Kidney (tissue), 14 donors: ENCODE data around the gene ATP1B2. TPM values are rescaled to one million over a fixed set of nuclear protein-coding genes. Genes with fewer than 3 reads are reported as not detected.

Experiments used
- DNase-seq, 5 donors: peaks; one replicate each; pipeline ENCODE4 v3.0.0-alpha.2; 2013 to 2020
- FAIRE-seq: peaks from 2 replicates; lab custom pipeline; 2012; peaks lifted over from hg19 to GRCh38; lab: Jason Lieb, UNC
- H3K27ac ChIP-seq, 2 donors: one replicate each; pipeline ENCODE4 v1.7.0; 2013; ENCODE audit warnings: low read depth in 2 of 2, low read length in 2 of 2, inconsistent platforms in 1 of 2
- H3K27me3 ChIP-seq: one replicate; pipeline ENCODE4 v1.7.1; 2013; ENCODE audit warnings: low read length, inconsistent platforms; ENCODE audit not compliant: control insufficient read depth, insufficient read depth
- H3K36me3 ChIP-seq, 3 donors: one replicate each; pipeline versions ENCODE4 v1.7.0 to v1.7.1; 2013; ENCODE audit warnings: low read length in 3 of 3, control low read depth in 1 of 3, inconsistent platforms in 1 of 3; ENCODE audit not compliant: insufficient read depth in 3 of 3, control insufficient read depth in 2 of 3
- H3K4me1 ChIP-seq, 3 donors: one replicate each; pipeline versions ENCODE4 v1.7.0 to v1.7.1; 2013; ENCODE audit warnings: low read length in 3 of 3, inconsistent platforms in 1 of 3, low read depth in 1 of 3; ENCODE audit not compliant: control insufficient read depth in 2 of 3, insufficient read depth in 2 of 3
- H3K4me3 ChIP-seq, 3 donors: one replicate each; pipeline versions ENCODE4 v1.7.0 to v1.8.1; 2013; ENCODE audit warnings: low read length in 3 of 3, control low read depth in 1 of 3, inconsistent platforms in 1 of 3
- H3K9ac ChIP-seq, 3 donors: one replicate each; pipeline versions ENCODE4 v1.7.0 to v1.7.1; 2013; ENCODE audit warnings: low read length in 3 of 3, control low read depth in 1 of 3, inconsistent platforms in 1 of 3
- H3K9me3 ChIP-seq, 3 donors: one replicate each; pipeline versions ENCODE4 v1.7.0 to v1.7.1; 2013; ENCODE audit warnings: low read length in 3 of 3, control low read depth in 1 of 3, inconsistent platforms in 1 of 3; ENCODE audit not compliant: control insufficient read depth in 2 of 3, insufficient read depth in 1 of 3
- intact Hi-C: fragments of 100-400 bp; cut with DNase I; formaldehyde crosslinking; loops from one replicate; pipeline ENCODE4 v1.11.1; 2022
- polyA plus RNA-seq: library from polyadenylated mRNA; stranded (reverse); fragments of 350-450 nt; fragmentation: Illumina TruSeq; extraction: RNeasy Lipid Tissue Mini Kit (QIAGEN cat#74804); gene quantifications from one replicate; pipeline ENCODE4 v1.2.3, GENCODE V29; 2014; ENCODE audit warnings: low read depth, low replicate concordance; ENCODE audit not compliant: insufficient read depth
- total RNA-seq: library from RNA; stranded (reverse); fragmentation: NEBNext Ultra II Directional; extraction: Animal tissue kit (Norgen Biotek cat#: 25700); gene quantifications from one replicate; pipeline ENCODE4 v1.2.1, GENCODE V29; 2021
- TF ChIP-seq, protein P1 (sequence below): IDR thresholded peaks from 3 replicates; pipeline ENCODE4 v1.5.1; 2012; ENCODE audit warnings: mild to moderate bottlenecking, moderate library complexity, borderline replicate concordance; ENCODE audit not compliant: insufficient read depth; ENCODE audit errors: extremely low read depth
- donor health status: control.
- donor health status: control.
- donor health status: control.
- donor health status: control.
- donor health status: control.
- donor health status: DM: yes; HTN: yes; CAD: no.
- donor health status: Normal renal cell carcinoma (clear cell type).

ATP1B2 gene
- total and polyA plus RNA-seq, 2 donors from 2014 or later, result 7.6 to 12.8 TPM

DNA sequence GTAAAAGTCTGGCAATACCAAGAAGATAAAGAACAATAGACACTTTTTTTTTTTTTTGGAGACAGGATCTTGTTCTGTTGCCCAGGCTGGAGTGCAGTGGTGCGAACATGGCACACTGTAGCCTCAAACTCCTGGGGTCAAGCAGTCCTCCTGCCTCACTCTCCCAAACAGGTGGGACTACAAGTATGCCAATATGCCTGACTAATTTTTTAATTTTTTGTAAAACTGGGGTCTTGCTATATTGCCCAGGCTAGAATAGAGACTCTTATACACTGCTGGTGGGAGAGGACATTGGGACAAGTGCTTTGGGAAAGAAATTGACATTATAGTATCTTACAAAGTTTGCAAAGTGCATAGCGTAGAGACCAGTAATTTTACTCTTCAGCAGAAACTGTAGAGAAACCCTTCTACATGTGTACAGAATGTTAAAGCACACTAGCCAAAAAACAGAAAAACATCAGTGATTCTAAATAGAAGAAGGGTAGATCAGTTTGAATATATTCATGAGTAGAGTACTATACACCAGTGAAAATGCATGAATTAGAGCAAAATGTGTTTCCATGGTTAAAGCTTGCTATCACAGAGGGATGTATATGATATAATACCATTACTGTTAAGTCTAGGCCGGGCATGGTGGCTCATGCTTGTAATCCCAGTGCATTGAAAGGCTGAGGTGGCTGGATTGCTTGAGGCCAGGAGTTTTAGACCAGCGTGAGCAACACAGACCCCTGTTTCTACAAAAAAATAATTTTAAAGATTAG is 47.3 kb downstream of the ATP1B2 start:
- no peak for FAIRE-seq
- Histone ChIP-seq H3K27me3 (no peaks in the 10 kb centered on the region), H3K36me3 (peaks cover 0 to 11% (median 2%) of the 10 kb centered on the region in 3 donors), H3K27ac (no peak overlapping the region), H3K9me3 (no peaks in the 10 kb centered on the region), H3K4me1 (no peaks in the 10 kb centered on the region), H3K4me3 (no peak overlapping the region), H3K9ac (no peak overlapping the region)
- intact Hi-C loops, result no loop called here
- no peak for DNase-seq
- TF ChIP-seq, protein P1, sequence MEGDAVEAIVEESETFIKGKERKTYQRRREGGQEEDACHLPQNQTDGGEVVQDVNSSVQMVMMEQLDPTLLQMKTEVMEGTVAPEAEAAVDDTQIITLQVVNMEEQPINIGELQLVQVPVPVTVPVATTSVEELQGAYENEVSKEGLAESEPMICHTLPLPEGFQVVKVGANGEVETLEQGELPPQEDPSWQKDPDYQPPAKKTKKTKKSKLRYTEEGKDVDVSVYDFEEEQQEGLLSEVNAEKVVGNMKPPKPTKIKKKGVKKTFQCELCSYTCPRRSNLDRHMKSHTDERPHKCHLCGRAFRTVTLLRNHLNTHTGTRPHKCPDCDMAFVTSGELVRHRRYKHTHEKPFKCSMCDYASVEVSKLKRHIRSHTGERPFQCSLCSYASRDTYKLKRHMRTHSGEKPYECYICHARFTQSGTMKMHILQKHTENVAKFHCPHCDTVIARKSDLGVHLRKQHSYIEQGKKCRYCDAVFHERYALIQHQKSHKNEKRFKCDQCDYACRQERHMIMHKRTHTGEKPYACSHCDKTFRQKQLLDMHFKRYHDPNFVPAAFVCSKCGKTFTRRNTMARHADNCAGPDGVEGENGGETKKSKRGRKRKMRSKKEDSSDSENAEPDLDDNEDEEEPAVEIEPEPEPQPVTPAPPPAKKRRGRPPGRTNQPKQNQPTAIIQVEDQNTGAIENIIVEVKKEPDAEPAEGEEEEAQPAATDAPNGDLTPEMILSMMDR, result no peak

DNA sequence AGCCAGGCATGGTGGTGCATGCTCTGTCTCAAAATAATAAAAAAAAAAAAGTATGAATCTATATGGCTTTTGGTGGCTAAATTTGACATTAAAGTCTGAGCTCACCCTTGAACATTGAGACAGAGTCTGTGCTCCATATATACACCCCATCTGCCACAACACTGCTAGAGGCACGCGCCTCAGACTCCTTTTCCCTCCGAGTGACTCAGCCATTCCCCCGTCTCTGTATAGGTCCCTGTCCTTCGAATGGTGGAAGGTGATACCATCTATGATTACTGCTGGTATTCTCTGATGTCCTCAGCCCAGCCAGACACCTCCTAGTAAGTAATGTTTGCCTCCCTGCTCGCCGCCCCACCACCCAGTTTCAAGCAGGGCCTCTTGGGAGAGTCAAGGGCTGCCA is 49.8 kb downstream of the ATP1B2 start:
- Histone ChIP-seq H3K36me3 (peaks cover 0 to 11% (median 2%) of the 10 kb centered on the region in 3 donors), H3K27ac (no peak overlapping the region), H3K4me1 (peaks cover 0 to 4% (median 0%) of the 10 kb centered on the region in 3 donors), H3K27me3 (no peaks in the 10 kb centered on the region), H3K9ac (no peak overlapping the region), H3K4me3 (no peak overlapping the region), H3K9me3 (no peaks in the 10 kb centered on the region)
- FAIRE-seq, result no peak
- TF ChIP-seq, protein P1, result no peak
- intact Hi-C loops, result no loop called here
- no peak for DNase-seq

DNA sequence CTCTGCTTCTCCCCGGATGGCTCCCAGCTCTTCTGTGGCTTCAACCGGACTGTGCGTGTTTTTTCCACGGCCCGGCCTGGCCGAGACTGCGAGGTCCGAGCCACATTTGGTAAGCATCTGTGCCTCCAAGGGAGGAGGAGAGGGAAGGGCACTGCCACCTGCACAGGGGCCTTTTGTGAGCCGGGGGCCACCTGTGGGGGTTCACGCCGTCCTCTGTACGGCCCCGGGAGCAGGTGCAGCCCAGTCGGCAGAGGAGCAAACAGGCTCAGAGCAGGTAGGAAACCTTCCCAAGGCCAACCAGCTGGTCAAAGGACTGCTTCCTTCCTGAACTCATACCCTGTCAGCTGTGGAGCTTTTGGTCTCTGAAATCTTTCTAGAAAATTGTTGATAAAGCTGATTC is 51.0 kb downstream of the ATP1B2 start:
- intact Hi-C loops, result no loop called here
- no peaks in the 10 kb centered on the region for H3K27me3 ChIP-seq
- H3K9ac ChIP-seq, result no peak overlapping the region
- DNase-seq, result no peak
- H3K36me3 ChIP-seq, result peaks cover 0 to 11% (median 0%) of the 10 kb centered on the region in 3 donors
- TF ChIP-seq, protein P1, result no peak
- H3K9me3 ChIP-seq, result no peaks in the 10 kb centered on the region
- H3K4me3 ChIP-seq, result no peak overlapping the region
- FAIRE-seq, result no peak
- peaks cover 0 to 4% (median 0%) of the 10 kb centered on the region in 3 donors for H3K4me1 ChIP-seq
- H3K27ac ChIP-seq, result no peak overlapping the region

DNA sequence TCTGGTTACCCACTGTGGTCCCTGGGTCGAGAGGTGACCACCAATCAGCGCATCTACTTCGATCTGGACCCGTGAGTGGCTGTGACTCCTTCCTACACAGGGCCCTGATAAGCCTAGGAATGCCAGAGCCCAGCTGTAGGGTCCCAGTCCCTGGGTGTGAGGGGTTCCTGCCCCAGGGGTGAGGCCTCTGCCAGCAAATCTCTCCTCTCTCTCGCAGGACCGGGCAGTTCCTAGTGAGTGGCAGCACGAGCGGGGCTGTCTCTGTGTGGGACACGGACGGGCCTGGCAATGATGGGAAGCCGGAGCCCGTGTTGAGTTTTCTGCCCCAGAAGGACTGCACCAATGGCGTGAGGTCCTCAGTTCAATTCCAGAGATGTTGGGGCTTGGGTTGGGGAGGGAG is 52.0 kb downstream of the ATP1B2 start:
- FAIRE-seq, result no peak
- intact Hi-C loops, result no loop called here
- Histone ChIP-seq H3K27ac (no peak overlapping the region), H3K9me3 (no peaks in the 10 kb centered on the region), H3K36me3 (peaks cover 0 to 11% (median 0%) of the 10 kb centered on the region in 3 donors), H3K27me3 (no peaks in the 10 kb centered on the region), H3K9ac (no peak overlapping the region), H3K4me3 (no peak overlapping the region), H3K4me1 (peaks cover 0 to 4% (median 0%) of the 10 kb centered on the region in 3 donors)
- DNase-seq, result no peak
- TF ChIP-seq, protein P1, result no peak
